ENCODE results near the gene ACOD1.
"Not testable (repeated sequence)": the region's sequence is repeated elsewhere in the genome, so short reads cannot be mapped to it uniquely, and the experiment has no call there.

The ACOD1 gene

GRCh38 chr13:76944456-76944855, 3.9 kb upstream of the ACOD1 start:
- peak overlapping the region; percentile 39 for H3K27ac ChIP-seq
- no peak for DNase-seq (ENCODE audit: low read depth, low spot score)

GRCh38 chr13:76950101-76950500, 1.8 kb downstream of the ACOD1 start:
- no peak for DNase-seq (ENCODE audit: low read depth, low spot score)
- H3K27ac ChIP-seq: no peak overlapping the region

- no peak for DNase-seq (ENCODE audit: low read depth, low spot score)
- no peak overlapping the region for H3K27ac ChIP-seq
Measured at GRCh38 chr13:76953968-76954367, 5.7 kb downstream of the ACOD1 start.

- no peak for DNase-seq (ENCODE audit: low read depth, low spot score)
- H3K27ac ChIP-seq: no peak overlapping the region
Measured at GRCh38 chr13:76954538-76954937, 6.2 kb downstream of the ACOD1 start.

DNA sequence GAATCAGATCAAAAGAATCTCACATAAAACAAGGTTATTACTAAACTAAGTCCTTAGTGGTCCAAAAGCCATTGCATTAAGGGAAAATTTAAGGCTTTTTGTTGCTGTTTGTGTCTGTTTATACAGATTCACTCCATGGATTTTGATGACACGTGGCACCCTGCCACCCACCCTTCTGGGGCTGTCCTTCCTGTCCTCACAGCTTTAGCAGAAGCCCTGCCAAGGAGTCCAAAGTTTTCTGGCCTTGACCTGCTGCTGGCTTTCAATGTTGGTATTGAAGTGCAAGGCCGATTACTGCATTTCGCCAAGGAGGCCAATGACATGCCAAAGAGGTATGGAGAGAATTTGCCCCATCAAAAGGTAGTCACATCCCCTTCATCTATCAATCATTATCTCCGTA, 6.9 kb downstream of the ACOD1 start:
- H3K27ac ChIP-seq: no peak overlapping the region

DNA sequence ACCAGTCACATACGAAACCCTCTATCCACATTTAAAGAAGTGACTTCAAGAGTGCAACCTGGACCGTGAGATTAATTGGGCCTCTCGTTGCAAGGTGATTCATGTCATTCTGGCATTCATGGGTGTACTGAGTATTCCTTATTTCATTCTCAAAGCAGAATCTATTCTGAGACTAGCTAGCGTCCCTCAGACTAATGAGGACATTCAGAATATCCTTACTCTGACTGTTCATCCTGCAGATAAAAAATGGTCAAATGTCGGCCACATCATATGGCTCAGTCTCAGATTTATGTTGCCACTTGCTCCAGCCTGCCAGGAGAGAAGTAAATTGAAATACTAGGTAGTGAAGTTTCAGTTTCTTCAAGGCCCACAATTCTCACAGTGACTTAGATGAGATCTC, 7.3 kb downstream of the ACOD1 start:
- no peak for DNase-seq (ENCODE audit: low read depth, low spot score)
- H3K27ac ChIP-seq: no peak overlapping the region

More for the DNA sequence above, 6.9 kb downstream of the ACOD1 start:
- no peak for DNase-seq (ENCODE audit: low read depth, low spot score)

DNA sequence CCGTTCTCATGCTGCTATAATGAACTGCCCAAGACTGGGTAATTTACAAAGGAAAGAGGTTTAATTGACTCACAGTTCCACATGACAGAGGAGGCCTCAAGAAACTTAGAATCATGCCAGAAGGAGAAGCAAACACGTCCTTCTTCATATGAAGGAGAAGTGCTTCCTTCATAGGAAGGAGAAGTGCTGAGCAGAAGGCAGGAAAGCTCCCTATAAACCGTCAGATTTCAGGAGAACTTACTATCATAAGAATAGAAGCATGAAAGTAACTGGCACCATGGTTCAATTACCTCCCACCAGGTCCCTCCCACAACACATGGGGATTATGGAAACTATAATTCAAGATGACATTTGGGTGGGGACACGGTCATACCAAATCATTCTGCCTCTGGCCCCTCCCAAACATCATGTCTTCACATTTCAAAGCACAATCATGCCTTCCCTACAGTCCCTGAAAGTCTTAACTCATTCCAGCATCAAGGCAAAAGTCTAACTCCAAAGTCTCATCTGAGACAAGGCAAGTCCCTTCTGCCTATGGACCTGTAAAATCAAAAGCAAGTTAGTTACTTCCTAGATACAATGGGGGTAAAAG, 10.6 kb downstream of the ACOD1 start:
- DNase-seq (ENCODE audit: low read depth, low spot score): no peak
- H3K27ac ChIP-seq: no peak overlapping the region

GRCh38 chr13:76959734-76960133, 11.4 kb downstream of the ACOD1 start:
- not testable (repeated sequence) for H3K27ac ChIP-seq; DNase-seq (ENCODE audit: low read depth, low spot score)

- DNase-seq (ENCODE audit: low read depth, low spot score): no peak
- H3K27ac ChIP-seq: no peak overlapping the region
Measured at GRCh38 chr13:76965759-76966421, 17.6 kb downstream of the ACOD1 start.

GRCh38 chr13:76967031-76967430, 18.7 kb downstream of the ACOD1 start:
- DNase-seq (ENCODE audit: low read depth, low spot score): no peak
- no peak overlapping the region for H3K27ac ChIP-seq

DNA sequence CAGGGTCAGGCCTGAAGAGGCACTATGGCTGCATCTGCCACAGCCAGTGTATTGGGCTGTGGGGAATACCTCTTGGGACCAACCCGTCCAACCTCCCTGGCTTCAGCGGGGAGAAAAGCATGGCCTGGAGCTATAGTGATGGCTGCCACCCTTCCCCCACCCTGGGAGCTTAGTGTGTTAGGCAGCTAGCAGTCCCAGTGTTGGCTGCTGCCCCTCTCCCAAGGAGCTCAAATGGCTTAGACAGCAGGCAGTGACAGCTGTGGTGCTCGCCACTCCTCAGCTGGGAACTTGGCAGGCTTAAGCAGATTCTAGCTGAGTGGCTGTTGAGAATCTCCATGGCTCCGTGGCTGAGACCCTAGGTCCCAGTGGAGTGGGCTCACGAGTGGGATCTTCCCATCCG, 19.7 kb downstream of the ACOD1 start:
- DNase-seq (ENCODE audit: low read depth, low spot score): no peak
- no peak overlapping the region for H3K27ac ChIP-seq

- H3K27ac ChIP-seq: peak overlapping the region; percentile 39
- peak; percentile 92 for DNase-seq (ENCODE audit: low read depth, low spot score)
Measured at GRCh38 chr13:76969488-76970365, 21.4 kb downstream of the ACOD1 start.

- H3K27ac ChIP-seq: no peak overlapping the region
Measured at GRCh38 chr13:76971215-76971614, 22.9 kb downstream of the ACOD1 start.

GRCh38 chr13:76971851-76972829, 23.8 kb downstream of the ACOD1 start:
- no peak for DNase-seq (ENCODE audit: low read depth, low spot score)
- no peak overlapping the region for H3K27ac ChIP-seq

More at GRCh38 chr13:76971215-76971614, 22.9 kb downstream of the ACOD1 start:
- no peak for DNase-seq (ENCODE audit: low read depth, low spot score)

DNA sequence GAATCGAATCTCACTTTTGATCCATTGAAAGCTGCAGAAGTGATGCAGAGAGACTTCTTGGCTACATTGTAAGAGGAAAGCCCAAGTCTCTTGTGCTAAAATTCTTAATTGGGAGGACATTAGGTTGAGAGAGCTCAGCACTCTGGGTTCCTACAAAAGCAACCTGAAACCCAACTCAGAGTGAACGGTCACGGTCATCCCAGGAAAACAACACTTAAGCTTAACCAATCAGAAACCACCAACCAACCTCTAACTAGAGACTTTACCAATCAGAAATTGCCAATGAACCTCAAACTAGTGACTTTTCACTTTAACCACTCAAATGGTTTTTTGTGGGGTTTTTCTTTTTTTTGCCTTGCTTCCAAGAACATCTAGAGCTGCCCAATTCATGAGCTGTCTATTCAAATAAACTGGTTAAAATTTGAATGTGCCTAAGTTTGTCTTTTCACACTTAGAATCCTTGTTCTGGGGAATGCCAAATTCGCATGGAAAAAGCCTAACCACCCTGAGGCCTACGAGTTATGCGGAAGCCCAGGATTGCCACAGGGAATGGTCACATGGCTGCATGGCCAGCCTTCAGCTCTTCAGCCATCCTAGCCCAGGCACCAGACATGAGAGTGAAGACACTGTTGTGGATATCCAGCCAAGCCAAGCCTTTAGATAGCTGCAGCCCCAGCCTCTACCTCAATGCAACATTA, 25.8 kb downstream of the ACOD1 start:
- DNase-seq (ENCODE audit: low read depth, low spot score): no peak
- no peak overlapping the region for H3K27ac ChIP-seq

DNA sequence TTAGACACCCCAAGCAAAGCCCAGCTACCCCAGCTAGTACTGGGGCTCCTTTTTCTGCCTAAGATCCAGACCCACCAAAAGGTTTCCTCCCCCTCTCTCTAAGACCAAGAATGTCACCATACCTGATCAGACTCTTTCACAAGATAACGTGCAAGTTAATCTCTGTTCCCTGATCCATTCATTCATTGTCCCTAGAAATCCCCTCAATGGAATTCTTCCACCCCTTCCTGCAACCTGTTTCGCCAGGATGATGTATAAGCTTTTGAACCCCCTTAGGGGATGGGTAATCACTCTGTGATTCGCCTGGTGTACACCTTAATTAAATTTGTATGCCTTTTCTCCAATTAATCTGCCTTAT, 26.3 kb downstream of the ACOD1 start:
- H3K27ac ChIP-seq: no peak overlapping the region
- DNase-seq (ENCODE audit: low read depth, low spot score): no peak

GRCh38 chr13:76975863-76976262, 27.6 kb downstream of the ACOD1 start:
- H3K27ac ChIP-seq: peak overlapping the region; percentile 47
- DNase-seq (ENCODE audit: low read depth, low spot score): peak; percentile 18

GRCh38 chr13:76976490-76976889, 28.2 kb downstream of the ACOD1 start:
- peak; percentile 53 for DNase-seq (ENCODE audit: low read depth, low spot score)
- peak overlapping the region; percentile 47 for H3K27ac ChIP-seq

GRCh38 chr13:76976929-76977328, 28.6 kb downstream of the ACOD1 start:
- no peak for DNase-seq (ENCODE audit: low read depth, low spot score)
- H3K27ac ChIP-seq: no peak overlapping the region
